Adipose tissue (tissue), 3 donors: ENCODE measurements around the gene PSMB1. TPM values are rescaled to one million over a fixed set of nuclear protein-coding genes. Genes with fewer than 3 reads are reported as not detected.
"Not testable (repeated sequence)": the region's sequence is repeated elsewhere in the genome, so short reads cannot be mapped to it uniquely, and the experiment has no call there.

Source experiments
- H3K27ac ChIP-seq: one replicate; pipeline ENCODE4 v1.5.1; 2013; ENCODE audit warnings: low read depth, low read length
- WGBS, 3 donors: extraction: QIAGEN DNeasy Blood & Tissue Kit; methylation state at CpG; one replicate each; pipeline ENCODE4 v1.1.7; 2013; 5-methylcytosine and 5-hydroxymethylcytosine counted together
- polyA plus RNA-seq, 3 donors: library from polyadenylated mRNA; stranded (reverse); fragments of 200-250 nt; gene quantifications; one replicate each; pipeline ENCODE4 v1.2.3, GENCODE V29; 2013
- donor health status: healthy with polysubstance abuse.
- donor health status: Bipolar disorder and iron deficiency.
- donor health status: healthy.

Gene PSMB1
- polyA plus RNA-seq, 3 donors, result 135 to 274 (median 239) TPM

DNA sequence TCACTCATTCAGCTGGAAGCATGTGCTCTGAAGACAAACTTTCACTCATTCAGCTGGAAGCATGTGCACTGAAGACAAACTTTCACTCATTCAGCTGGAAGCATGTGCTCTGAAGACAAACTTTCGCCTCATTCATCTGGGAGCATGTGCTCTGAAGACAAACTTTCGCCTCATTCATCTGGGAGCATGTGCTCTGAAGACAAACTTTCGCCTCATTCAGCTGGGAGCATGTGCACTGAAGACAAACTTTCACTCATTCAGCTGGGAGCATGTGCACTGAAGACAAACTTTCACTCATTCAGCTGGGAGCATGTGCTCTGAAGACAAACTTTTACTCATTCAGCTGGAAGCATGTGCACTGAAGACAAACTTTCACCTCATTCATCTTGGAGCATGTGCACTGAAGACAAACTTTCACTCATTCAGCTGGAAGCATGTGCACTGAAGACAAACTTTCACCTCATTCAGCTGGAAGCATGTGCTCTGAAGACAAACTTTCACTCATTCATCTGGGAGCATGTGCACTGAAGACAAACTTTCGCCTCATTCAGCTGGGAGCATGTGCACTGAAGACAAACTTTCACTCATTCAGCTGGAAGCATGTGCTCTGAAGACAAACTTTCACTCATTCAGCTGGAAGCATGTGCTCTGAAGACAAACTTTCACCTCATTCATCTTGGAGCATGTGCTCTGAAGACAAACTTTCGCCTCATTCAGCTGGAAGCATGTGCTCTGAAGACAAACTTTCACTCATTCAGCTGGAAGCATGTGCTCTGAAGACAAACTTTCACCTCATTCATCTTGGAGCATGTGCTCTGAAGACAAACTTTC lies 44.0 kb downstream of the PSMB1 start:
- WGBS, 3 donors, result 88 to 89% (median 88%) methylated on average over 5 of the region's 5 CpGs
- H3K27ac ChIP-seq, result not testable (repeated sequence)

DNA sequence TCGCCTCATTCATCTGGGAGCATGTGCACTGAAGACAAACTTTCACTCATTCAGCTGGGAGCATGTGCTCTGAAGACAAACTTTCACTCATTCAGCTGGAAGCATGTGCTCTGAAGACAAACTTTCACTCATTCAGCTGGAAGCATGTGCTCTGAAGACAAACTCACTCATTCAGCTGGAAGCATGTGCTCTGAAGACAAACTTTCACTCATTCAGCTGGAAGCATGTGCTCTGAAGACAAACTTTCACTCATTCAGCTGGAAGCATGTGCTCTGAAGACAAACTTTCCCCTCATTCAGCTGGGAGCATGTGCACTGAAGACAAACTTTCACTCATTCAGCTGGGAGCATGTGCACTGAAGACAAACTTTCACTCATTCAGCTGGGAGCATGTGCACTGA lies 44.8 kb downstream of the PSMB1 start:
- WGBS, 3 donors, result no CpG with 5 or more reads among the region's 1 CpG

DNA sequence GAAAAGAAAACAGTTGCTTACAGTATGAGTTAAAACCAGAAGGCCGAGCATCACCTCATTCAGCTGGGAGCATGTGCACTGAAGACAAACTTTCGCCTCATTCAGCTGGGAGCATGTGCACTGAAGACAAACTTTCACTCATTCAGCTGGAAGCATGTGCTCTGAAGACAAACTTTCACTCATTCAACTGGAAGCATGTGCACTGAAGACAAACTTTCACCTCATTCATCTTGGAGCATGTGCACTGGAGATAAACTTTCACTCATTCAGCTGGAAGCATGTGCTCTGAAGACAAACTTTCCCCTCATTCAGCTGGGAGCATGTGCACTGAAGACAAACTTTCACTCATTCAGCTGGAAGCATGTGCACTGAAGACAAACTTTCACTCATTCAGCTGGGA lies 45.4 kb downstream of the PSMB1 start:
- WGBS, 3 donors, result 85 to 90% (median 87%) methylated on average over 2 of the region's 2 CpGs
- not testable (repeated sequence) for H3K27ac ChIP-seq

More for the DNA sequence above, 44.8 kb downstream of the PSMB1 start:
- H3K27ac ChIP-seq, result not testable (repeated sequence)

DNA sequence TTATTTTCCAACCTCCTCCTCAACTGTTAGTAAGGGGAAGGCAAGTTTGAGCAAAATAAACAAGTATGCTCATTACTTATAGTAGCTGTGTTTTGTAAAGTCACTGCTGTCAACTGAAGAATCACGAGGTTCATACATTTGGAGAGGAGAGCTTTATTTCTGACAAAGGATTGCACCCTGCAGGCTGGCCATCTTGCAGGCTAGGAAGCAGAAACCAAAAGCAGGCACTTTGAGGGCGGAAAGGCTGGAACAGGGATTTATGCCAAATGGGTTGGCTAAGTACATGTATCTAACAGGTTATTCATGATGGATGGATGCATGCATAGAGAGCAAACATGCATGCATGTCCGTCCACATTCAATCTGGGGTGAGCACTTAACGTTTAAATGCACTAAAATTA lies 46.7 kb downstream of the PSMB1 start:
- WGBS, 3 donors, result 56 to 73% (median 67%) methylated on average over 4 of the region's 4 CpGs
- H3K27ac ChIP-seq, result no peak overlapping the region

DNA sequence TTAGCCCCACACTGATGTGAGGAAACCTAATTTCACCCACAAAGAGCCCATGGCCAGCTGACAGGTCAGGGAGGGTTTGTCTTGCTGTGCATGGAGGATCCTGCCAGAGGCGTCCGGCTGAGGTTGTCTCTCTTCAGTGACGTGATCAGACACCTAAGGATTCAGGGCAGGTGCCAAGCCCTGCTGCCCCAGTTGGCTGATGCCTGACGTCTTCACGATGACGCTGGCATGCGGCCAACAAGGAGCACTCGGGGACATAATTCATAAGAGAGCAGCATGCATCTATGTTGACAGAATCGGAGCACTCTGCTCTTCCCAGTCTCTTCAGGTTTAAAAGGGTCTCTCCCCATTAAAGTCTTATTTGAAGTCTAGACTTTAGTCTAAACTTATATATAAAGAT lies 47.8 kb downstream of the PSMB1 start:
- WGBS, 3 donors, result 34 to 43% (median 35%) methylated on average over 9 of the region's 9 CpGs
- no peak overlapping the region for H3K27ac ChIP-seq

DNA sequence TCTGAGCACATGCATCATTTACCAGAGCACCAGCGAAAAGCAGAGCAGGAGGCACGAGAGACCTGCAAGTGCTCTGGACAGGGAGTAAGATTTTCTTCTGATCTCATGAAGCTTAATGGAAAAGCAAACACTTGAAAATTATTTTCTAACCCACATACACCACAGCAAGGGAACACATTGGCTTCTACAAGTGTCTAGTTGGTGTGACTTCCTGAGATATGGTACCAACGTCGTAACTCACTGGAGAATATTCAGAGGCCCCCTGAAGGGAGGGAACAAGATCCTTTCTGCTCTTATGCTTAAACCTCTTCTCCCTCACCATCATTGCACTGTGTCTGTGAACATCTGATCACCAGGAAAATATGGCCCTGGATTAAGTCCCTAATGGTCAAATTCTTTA lies 48.6 kb downstream of the PSMB1 start:
- no peak overlapping the region for H3K27ac ChIP-seq
- 31 to 51% (median 50%) methylated on average over 4 of the region's 4 CpGs for WGBS, 3 donors

DNA sequence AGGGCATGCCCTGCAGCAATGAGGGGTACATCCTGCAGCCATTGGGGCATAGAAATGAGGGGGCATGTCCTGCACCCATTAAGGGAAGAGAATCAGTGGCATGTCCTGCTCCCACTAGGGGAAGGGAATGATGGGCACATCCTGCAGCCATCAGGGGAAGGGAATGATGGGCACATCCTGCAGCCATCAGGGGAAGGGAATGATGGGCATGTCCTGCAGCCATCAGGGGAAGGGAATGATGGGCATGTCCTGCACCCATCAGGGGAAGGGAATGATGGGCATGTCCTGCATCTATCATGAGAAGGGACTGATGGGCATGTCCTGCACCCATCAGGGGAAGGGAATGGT lies 49.7 kb downstream of the PSMB1 start:
- no peak overlapping the region for H3K27ac ChIP-seq

DNA sequence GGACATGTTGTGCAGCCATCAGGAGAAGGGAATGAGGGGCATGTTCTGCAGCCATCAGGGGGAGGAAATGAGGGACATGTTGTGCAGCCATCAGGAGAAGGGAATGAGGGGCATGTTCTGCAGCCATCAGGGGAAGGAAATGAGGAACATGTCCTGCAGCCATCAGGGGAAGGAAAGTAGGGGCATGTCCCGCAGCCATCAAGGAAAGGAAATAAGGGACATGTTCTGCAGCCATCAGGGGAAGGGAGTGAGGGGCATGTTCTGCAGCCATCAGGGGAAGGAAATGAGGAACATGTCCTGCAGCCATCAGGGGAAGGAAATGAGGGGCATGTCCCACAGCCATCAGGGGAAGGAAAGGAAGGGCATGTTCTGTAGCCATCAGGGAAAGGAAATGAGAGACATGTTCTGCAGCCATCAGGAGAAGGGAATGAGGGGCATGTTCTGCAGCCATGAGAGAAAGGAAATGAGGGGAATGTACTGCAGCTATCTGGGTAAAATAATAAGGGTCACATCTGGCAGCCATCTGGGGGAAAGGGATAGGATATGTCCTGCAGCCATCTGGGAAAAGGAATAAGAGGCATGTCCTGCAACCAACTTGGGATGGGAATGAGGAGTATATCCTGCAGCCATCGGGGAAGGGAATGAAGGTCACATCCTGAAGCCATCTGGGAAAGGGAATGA lies 50.2 kb downstream of the PSMB1 start:
- 77 to 85% (median 79%) methylated on average over 2 of the region's 2 CpGs for WGBS, 3 donors
- H3K27ac ChIP-seq, result not testable (repeated sequence)

DNA sequence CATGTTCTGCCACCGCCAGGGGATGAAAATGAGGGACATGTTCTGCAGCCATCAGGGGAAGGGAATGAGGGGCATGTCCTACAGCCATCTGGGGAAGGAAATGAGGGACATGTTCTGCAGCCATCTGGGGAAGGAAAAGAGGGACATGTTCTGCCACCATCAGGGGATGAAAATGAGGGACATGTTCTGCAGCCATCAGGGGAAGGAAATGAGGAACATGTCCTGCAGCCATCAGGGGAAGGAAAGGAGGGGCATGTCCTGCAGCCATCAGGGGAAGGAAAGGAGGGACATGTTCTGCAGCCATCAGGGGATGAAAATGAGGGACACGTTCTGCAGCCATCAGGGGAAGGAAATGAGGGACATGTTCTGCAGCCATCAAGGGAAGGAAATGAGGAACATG lies 50.8 kb downstream of the PSMB1 start:
- WGBS, 3 donors, result 46 to 83% (median 50%) methylated on average over 2 of the region's 2 CpGs
- H3K27ac ChIP-seq, result not testable (repeated sequence)

DNA sequence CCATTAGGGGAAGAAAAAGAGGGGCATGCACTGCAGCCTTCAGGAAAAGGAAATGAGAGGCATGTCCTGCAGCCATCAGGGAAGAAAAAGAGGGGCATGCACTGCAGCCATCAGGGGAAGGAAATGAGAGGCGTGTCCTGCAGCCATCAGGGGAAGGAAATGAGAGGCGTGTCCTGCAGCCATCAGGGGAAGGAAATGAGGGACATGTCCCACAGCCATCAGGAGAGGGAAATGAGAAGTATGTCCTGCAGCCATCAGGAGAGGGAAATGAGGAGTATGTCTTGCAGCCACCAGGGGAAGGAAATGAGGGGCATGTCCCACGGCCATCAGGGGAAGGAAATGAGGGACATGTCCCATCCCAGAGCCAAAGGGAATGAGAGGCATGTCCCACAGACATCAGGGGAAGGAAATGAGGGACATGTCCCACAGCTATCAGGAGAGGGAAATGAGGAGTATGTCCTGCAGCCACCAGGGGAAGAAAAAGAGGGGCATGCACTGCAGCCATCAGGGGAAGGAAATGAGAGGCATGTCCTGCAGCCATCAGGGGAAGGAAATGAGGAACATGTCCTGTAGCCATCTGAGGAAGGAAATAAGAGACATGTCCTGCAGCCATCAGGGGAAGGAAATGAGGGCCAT lies 52.0 kb downstream of the PSMB1 start:
- no peak overlapping the region for H3K27ac ChIP-seq
- WGBS, 3 donors, result 45 to 65% (median 57%) methylated on average over 3 of the region's 3 CpGs

DNA sequence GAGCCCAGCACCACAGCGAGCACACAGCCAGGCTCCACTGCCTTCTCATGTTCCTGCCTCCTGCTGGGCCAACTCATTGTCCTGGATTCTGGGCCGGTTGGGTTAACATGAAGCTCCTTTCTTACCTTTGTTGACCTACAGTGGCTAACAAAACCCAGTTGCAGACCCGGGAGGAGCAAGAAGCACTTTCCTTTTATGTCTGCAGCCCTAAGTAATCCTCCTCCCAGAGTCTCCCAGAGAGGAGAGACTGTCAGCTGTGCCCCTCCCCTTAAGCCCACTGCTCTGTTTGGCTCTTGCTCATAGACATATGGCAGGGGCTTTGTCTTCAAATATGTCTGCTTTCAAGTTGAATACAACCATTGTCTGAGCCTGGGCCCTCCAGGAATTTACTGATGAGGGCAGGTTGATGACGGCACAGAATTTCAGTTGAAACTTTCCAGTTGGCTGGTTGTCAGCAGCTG lies 55.2 kb downstream of the PSMB1 start:
- 34 to 36% (median 34%) methylated on average over 4 of the region's 4 CpGs for WGBS, 3 donors
- no peak overlapping the region for H3K27ac ChIP-seq

DNA sequence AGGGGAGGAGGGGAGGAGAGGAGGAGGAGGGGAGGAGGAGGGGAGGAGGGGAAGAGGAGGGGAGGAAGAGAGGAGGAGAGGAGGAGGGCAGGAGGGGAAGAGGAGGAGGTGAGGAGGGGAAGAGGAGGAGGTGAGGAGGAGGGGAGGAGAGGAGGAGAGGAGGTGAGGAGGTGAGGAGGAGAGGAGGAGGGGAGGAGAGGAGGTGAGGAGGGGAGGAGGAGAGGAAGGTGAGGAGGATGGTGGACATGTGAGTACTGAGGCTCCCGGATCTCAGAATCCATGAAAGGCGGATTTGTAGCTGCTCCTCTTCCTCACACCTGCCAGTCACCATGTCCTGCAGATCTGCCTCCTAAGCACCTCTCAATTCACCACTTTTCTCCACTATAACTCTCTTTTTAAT lies 59.8 kb downstream of the PSMB1 start:
- H3K27ac ChIP-seq, result no peak overlapping the region
- 88 to 93% (median 92%) methylated on average over 2 of the region's 2 CpGs for WGBS, 3 donors

DNA sequence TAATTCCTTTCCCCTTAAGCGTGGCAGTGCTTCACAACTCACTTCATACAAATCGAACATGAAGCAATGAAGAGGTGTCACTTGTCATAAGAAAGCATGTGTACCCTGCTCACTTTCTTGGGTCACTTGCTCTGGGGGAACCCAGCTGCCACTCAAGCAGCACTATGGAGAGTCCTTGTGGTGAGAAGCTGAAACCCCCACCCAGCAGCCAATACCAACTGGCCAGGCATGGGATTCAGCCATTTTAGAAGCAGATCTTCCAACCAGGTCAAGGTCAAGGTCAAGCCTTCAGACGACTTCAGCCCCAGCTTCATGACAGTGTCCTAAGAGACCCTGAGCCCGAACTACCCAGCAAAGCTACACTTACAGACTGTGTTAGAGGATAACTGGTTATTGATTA lies 62.8 kb downstream of the PSMB1 start:
- no peak overlapping the region for H3K27ac ChIP-seq
- WGBS, 3 donors, result 71 to 77% (median 76%) methylated on average over 4 of the region's 4 CpGs

DNA sequence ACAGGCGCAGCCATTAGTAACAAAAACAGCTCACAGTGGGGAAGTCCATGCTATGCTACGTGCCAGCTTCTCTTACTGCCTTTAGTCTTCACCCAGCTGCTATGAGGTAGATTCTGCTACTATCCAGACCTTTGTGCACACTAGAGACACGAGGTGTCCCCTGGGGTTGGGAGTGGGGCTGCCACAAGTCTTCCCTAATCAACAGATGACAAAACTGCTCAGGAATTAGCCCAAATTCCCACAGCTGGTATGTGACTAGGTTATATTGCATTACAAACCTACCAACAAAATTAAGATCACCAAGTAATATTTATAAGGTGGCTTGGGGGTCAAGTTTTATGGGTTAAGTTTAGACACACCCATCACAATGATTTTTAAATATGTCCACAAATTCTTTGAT lies 63.3 kb downstream of the PSMB1 start:
- H3K27ac ChIP-seq, result no peak overlapping the region
- 67 to 73% (median 70%) methylated on average over 3 of the region's 3 CpGs for WGBS, 3 donors

DNA sequence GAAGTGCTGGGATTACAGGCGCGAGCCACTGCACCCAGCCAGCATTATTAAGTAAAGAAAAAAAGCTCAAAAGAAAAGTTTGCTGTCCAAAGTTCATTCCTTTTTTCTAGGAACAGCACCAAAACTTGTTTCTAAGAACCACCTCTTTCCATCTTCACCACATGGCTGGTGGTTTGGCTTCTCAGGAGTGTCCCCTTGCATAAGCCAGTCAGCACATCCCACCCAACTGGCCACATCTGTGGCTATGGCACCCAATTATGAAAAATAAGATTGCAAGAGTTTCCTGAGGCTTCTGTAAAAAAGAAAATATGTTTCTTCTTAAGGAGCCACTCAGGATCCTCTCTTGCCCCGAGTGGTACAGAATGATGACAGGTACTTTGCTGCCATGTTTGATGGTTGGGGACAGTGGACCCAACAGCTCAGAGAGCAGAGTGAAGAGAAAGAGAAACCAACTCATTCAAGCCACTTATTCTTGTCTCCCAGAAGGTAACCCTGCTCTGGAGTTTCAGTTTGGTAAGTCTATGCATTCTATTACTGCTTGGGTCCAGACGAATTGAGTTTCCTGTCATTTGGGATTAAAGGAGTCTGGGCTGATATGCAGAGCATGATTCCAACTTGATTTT lies 65.3 kb downstream of the PSMB1 start:
- 73 to 83% (median 74%) methylated on average over 4 of the region's 4 CpGs for WGBS, 3 donors
- no peak overlapping the region for H3K27ac ChIP-seq

DNA sequence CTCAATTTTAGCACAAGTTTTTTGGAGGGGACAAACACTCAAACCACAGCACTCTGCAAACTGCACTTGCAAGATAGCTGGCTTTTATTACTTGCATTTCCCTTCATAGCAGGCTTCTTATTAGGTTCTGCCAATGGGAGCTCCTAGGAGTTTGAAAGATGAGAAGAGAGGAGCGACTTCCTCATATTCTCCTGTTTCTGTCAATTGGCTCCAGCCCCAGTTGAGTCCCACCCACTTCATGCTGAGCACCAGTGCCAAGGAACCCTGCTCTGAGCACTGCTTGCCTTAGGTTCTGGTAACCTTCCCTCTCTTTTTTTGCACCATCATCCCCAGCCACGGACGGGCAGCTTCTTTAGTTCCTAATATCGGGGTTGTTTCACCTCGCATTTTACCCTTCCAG lies 67.9 kb downstream of the PSMB1 start:
- no peak overlapping the region for H3K27ac ChIP-seq
- WGBS, 3 donors, result 73 to 89% (median 74%) methylated on average over 5 of the region's 5 CpGs
